NCI-H2196 treated with DMSO at 0.1 percent for 48 hours (cell line): ENCODE results near the gene MPPED1.

Source experiments
- DNase-seq: peaks from one replicate; lab custom pipeline; 2025; ENCODE audit not compliant: unreplicated experiment; lab: John Stamatoyannopoulos, UW

The MPPED1 gene

DNA sequence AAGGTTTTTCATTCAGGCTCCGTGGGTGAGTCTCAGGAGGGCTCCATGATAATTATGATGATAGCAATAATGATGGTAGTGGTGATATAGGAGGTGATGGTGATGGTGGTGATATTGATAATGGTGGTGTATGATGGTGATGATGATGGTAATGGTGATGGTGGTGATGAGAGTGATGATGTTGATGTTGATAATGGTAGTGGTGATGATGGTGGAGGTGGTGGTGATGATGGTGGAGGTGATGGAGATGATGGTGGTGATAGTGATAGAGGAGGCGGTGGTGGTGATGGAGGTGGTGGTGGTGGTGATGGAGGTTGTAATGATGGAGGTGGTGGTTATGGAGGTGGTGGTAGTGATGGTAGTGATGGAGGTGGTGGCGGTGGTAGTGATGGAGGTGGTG is 79.4 kb downstream of the MPPED1 start:
- DNase-seq, result no peak

DNA sequence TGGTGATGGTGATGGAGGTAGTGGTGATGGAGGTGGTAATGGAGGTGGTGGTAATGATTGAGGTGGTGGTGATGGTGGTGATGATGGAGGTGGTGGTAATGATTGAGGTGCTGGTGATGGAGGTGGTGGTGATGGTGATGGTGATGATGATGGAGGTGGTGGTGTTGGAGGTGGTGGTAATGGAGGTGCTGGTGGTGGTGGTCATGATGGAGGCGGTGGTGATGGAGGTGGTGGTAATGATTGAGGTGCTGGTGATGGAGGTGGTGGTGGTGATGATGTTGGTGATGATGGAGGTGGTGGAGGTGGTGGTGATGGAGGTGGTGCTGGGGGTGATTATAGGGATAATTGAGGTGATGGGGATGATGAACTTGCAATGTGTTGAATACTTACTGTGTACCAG is 79.9 kb downstream of the MPPED1 start:
- DNase-seq, result no peak

GRCh38 chr22:43493297-43493696 is 81.5 kb downstream of the MPPED1 start:
- DNase-seq, result no peak

DNA sequence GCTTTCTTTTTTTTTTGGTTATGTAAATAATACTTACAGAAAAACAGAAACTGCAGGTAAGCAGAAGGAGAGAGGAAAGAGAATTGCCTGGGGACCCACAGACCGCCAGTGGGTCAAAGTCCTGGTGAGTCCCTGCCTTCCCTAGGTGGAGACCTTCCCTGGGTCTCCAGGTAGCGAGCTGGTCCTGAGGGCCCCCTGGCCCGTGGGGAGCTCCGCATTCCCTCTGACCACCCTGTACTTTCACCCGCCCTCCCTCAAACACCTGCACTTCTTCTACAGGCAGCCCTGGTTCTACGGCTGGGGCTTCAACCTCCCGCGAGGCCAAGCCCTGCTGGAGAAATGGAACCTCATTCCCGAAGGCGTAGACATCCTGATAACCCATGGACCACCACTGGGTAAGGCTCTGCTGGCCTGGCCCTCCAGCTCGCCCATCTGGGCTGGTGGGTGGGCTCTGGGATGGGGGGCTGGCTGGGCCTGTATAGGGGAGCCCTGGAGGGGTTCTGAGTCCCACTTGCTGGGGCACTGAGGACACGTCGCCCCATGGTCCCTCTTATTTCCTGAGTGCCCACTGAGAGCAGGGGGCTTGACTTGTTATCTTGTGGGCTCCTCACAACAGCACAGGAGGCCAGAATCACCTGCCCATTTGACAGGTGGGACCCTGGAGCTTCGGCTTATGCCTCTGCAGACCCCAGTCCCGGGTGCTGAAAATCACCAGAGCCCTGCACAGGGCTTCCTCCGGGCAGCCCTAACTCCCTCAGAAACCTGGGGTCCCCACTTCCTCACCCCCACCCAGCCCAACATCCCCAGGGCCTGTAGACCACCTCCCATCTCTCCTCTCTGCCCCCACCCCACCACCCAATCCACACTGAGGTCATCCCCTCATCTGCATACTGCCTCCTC is 86.4 kb downstream of the MPPED1 start:
- DNase-seq, result no peak

DNA sequence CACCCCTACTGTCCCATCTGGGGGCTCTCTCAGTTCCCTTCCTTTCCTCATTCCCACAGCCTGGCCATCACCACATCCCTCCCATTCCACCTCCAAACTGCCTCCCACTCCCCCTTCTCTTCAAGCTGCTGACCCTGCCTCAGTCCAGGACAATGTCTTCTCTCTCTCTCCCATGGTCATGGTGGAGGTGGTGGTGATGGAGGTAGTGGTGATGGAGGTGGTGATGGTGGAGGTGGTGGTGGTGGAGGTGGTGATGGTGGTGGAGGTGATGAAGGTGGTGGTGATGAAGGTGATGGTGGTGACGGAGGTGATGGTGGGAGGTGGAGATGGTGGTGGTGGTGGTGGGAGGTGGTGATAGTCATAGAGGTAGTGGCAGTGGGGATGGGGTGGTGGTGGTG is 87.0 kb downstream of the MPPED1 start:
- no peak for DNase-seq

- no peak for DNase-seq
These were observed 89.3 kb downstream of the MPPED1 start for GRCh38 chr22:43500792-43501785.

- DNase-seq, result no peak
These were observed 90.1 kb downstream of the MPPED1 start for GRCh38 chr22:43501878-43502277.

DNA sequence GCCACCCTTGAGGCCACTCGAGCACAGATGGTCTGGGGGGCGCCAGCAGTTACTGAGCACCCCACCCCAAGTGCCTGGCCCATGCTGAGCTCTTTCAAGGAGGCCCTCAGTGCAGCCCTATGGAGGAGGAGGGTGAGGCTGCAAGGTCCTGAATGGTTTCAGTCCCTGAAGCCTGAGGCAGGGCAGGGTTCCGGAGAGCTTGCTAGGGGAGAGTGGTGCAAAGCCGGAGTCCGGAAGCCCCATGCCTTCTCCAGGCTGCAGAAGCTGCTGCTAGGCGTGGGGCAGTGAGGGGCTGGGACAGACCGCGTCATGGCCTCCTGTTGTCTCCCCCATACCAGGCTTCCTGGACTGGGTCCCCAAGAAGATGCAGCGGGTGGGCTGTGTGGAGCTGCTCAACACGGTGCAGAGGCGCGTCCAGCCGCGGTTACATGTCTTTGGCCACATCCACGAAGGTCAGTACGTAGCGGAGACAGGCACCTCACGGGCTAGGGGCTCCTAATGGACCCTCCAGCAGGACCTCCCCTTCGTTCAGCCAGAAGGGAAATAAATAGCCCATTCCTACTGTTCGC is 90.6 kb downstream of the MPPED1 start:
- no peak for DNase-seq

DNA sequence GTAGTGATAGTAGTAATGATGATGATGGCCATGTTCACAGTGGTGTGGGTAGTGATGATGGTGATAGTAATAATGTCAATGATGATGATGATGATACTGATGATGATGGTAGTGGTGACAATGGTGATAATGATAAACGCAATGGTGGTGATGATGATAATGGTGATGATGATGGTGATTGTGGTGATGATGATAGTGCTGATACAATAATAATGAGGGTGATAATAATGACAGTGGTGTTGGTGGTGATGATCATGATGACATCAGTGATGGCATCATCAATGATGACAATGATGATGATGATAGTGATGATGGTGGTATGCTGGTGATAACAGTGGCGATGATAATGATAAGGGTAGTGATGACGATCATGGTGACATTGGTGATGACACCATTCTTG is 92.3 kb downstream of the MPPED1 start:
- no peak for DNase-seq

GRCh38 chr22:43504666-43505261 is 93.0 kb downstream of the MPPED1 start:
- no peak for DNase-seq

DNA sequence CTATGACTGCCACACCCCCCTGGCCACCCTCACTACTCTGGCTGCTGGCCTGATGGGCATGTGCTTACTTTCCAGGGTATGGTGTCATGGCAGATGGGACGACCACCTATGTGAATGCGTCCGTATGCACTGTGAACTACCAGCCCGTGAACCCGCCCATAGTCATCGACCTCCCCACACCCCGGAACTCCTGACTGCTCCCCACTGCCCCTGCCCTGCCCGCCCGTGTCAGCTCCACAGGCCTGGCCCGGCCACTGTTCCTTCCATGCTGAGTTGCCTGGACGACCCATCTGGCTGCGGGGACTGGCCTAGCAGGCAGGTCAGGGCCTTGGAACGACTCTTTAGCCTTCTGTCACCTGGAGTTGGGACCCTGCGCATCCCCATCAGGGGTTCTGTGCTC is 93.6 kb downstream of the MPPED1 start:
- no peak for DNase-seq

DNA sequence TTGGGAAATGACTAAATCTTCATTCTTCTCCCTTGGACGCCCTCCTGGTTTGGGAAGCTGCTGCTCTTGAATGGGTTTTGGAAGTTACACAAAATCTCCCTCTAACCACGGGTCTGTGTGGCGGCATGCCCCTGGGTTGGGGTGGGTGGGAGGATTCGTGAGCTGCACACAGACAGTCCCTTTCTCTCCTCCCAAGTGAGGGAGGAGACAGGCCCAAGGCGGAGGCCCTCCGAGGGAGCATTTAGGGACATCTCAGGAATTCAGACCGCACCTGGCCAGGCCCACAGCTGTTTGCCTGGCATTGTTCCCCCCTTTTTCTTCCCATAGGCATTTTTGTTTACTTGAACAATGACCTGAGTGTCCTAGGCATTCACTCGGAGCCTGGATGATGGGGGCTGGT is 94.1 kb downstream of the MPPED1 start:
- no peak for DNase-seq

- DNase-seq, result no peak
These were observed 94.7 kb downstream of the MPPED1 start for GRCh38 chr22:43506487-43506886.

- no peak for DNase-seq
These were observed 95.4 kb downstream of the MPPED1 start for GRCh38 chr22:43507235-43507634.

- no peak for DNase-seq
These were observed 96.7 kb downstream of the MPPED1 start for GRCh38 chr22:43508489-43508888.

GRCh38 chr22:43509337-43509736 is 97.5 kb downstream of the MPPED1 start:
- no peak for DNase-seq

DNA sequence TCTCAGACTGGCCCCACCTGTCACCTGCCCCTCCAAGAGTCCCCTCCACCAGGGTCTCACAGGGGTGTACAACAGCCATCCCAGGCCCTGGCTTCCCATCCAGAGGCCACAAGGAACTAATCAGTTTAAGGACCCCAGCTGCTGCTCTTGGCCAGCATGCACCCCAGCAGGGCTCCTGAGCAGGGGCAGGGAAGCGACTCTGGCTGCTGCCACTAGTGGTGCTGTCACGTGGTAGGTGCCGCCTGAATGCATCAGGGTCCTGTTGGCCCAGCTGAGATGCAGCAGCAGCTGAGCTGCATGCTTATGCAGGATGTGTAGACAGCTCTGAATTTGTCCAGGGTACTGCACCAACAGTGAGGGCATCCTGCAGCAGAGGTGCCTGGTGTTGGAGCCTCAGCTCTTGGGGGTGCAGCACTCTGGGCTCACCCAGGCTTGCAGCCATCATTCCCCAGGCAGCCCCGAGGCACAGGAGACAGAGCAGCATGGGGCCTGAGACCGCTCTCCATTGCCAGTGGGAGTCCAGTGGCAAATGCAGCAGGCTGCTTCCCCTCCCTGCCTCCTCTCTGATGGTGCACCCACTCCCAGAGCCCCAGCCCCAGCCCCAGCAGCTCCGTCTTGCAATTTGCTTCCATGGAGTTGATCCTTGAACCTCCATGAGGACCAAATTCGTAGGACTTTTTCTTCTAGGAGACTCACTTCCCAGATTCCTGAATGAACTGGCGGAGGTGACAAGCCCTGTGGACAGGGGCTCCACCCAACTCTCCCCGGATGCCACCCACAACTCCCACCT is 98.7 kb downstream of the MPPED1 start:
- no peak for DNase-seq

DNA sequence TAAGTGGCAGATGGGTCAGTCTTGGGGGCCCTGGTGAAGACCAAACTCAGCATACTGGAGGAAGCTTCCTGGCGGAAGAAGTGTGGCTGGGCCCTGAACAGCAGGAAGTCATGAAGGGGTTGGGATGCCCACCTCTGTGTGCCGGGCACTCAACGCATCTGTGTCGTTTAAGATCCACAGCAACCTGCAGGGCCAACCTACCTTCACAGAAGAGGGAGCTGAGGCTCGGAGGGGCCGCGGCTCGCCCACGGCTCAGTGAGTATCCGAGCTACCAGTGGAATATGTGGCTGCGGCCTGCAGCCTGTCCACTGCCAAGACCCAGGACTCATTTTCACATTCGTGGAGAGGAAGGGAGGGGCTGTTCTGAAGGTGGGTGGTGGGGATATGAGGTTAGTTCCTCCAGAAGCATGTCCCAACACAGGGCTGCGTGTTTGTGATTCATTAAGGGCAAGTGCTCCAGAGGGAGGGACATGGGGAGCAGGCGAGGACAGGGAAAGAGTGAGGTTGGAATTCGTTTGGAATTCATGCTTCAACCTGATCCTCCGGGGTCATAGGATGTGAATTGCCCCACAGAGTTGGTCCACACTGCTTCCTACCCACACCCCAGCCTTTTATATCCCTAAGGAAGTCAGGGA is 99.6 kb downstream of the MPPED1 start:
- no peak for DNase-seq

GRCh38 chr22:43512279-43512678 is 100.5 kb downstream of the MPPED1 start:
- no peak for DNase-seq
